Cardiac muscle cell (in vitro differentiated cells and primary cell): Measurements from ENCODE around the gene TXNRD2. TPM values are rescaled to one million over a fixed set of nuclear protein-coding genes. Genes with fewer than 3 reads are reported as not detected.

ENCODE experiments used
- DNase-seq, 2 donors: peaks; one replicate each; pipeline versions ENCODE4 v3.0.0 to v3.0.0-alpha.2; 2010 to 2017; ENCODE audit warnings: low read depth in 1 of 2, low spot score in 1 of 2
- H3K27ac ChIP-seq: fragments of 200-600 bp; sonication (generic); 2 replicates; pipeline ENCODE4 v1.5.1; 2016
- H3K27me3 ChIP-seq: fragments of 200-600 bp; sonication (generic); 2 replicates; pipeline ENCODE4 v1.6.0; 2016; ENCODE audit warnings: control low read depth
- H3K36me3 ChIP-seq: fragments of 200-600 bp; sonication (generic); 2 replicates; pipeline ENCODE4 v1.5.1; 2016; ENCODE audit warnings: control low read depth
- H3K4me1 ChIP-seq: fragments of 200-600 bp; sonication (generic); 2 replicates; pipeline ENCODE4 v1.8.1; 2017; ENCODE audit warnings: low read depth, mild to moderate bottlenecking, mixed run types
- H3K4me3 ChIP-seq: fragments of 200-600 bp; sonication (generic); 2 replicates; pipeline ENCODE4 v1.5.1; 2016; ENCODE audit warnings: mild to moderate bottlenecking
- H3K9me3 ChIP-seq: fragments of 200-600 bp; sonication (generic); 2 replicates; pipeline ENCODE4 v1.5.1; 2017; ENCODE audit warnings: low read depth, mild to moderate bottlenecking, control low read depth
- CTCF ChIP-seq: IDR thresholded peaks from 2 replicates; pipeline ENCODE4 v1.5.1; 2012; ENCODE audit warnings: low read depth, mild to moderate bottlenecking, low read length
- polyA plus RNA-seq: library from polyadenylated mRNA; unstranded; fragments of >200 nt; fragmentation: Nextera tagmentation; extraction: Ambion mirVana; gene quantifications from 2 replicates; pipeline ENCODE4 v1.2.1, GENCODE V29; 2016
- total RNA-seq: library from RNA; depleted of rRNA; stranded (reverse); fragments of >200 nt; gene quantifications from 2 replicates; pipeline ENCODE4 v1.2.3, GENCODE V29; 2016

TXNRD2 gene
- total and polyA plus RNA-seq, 2 experiments from 2014 or later, result 15.6 to 21.2 TPM

- H3K27me3 ChIP-seq, result no peaks in the 10 kb centered on the region
- H3K27ac ChIP-seq, result no peak overlapping the region
- peaks cover 3% of the 10 kb centered on the region for H3K36me3 ChIP-seq
- TF ChIP-seq CTCF, result no peak
- no peak for DNase-seq
- no peak overlapping the region for H3K4me3 ChIP-seq
- H3K4me1 ChIP-seq, result no peaks in the 10 kb centered on the region
- H3K9me3 ChIP-seq, result no peaks in the 10 kb centered on the region
These were observed 35.1 kb upstream of the TXNRD2 start for GRCh38 chr22:19976671-19977070.

- Histone ChIP-seq H3K36me3 (peaks cover 3% of the 10 kb centered on the region), H3K9me3 (no peaks in the 10 kb centered on the region)
These were observed 34.1 kb upstream of the TXNRD2 start for GRCh38 chr22:19975707-19976035.

GRCh38 chr22:19974935-19975706 lies 33.5 kb upstream of the TXNRD2 start:
- no peak for TF ChIP-seq CTCF
- Histone ChIP-seq H3K4me3 (no peak overlapping the region), H3K36me3 (peaks cover 3% of the 10 kb centered on the region), H3K9me3 (no peaks in the 10 kb centered on the region), H3K27me3 (no peaks in the 10 kb centered on the region), H3K4me1 (no peaks in the 10 kb centered on the region), H3K27ac (no peak overlapping the region)
- no peak for DNase-seq

More at GRCh38 chr22:19975707-19976035, 34.1 kb upstream of the TXNRD2 start:
- no peak overlapping the region for H3K4me3 ChIP-seq
- no peaks in the 10 kb centered on the region for H3K4me1 ChIP-seq
- H3K27ac ChIP-seq, result no peak overlapping the region
- TF ChIP-seq CTCF, result no peak
- no peak for DNase-seq
- H3K27me3 ChIP-seq, result no peaks in the 10 kb centered on the region

GRCh38 chr22:19974268-19974861 lies 32.7 kb upstream of the TXNRD2 start:
- no peak overlapping the region for H3K4me3 ChIP-seq
- H3K9me3 ChIP-seq, result no peaks in the 10 kb centered on the region
- H3K4me1 ChIP-seq, result no peaks in the 10 kb centered on the region
- H3K27me3 ChIP-seq, result no peaks in the 10 kb centered on the region
- no peak for TF ChIP-seq CTCF
- H3K36me3 ChIP-seq, result no peaks in the 10 kb centered on the region
- DNase-seq, result peak; percentile 62 to 68
- H3K27ac ChIP-seq, result no peak overlapping the region

- Histone ChIP-seq H3K9me3 (no peaks in the 10 kb centered on the region), H3K36me3 (no peaks in the 10 kb centered on the region)
- TF ChIP-seq CTCF, result no peak
These were observed 32.1 kb upstream of the TXNRD2 start for GRCh38 chr22:19973551-19974267.

More at GRCh38 chr22:19973551-19974267, 32.1 kb upstream of the TXNRD2 start:
- no peak for DNase-seq
- H3K27ac ChIP-seq, result no peak overlapping the region
- no peaks in the 10 kb centered on the region for H3K27me3 ChIP-seq
- H3K4me3 ChIP-seq, result no peak overlapping the region
- no peaks in the 10 kb centered on the region for H3K4me1 ChIP-seq
